ENCODE results near the gene CACNG6. TPM values are rescaled to one million over a fixed set of nuclear protein-coding genes. Genes with fewer than 3 reads are reported as not detected.

Gene CACNG6
- total and polyA plus RNA-seq, 10 of the 15 experiments (the other 5 are each of a cell fraction or from before 2014, with no cell fraction given), result 0.07 TPM; not detected in 9

GRCh38 chr19:53992211-53992610 lies 774 bp downstream of the CACNG6 start:
- H3K4me3 ChIP-seq, result no peak overlapping the region
- no peaks in the 10 kb centered on the region; the same call in 2 of the 3 replicates for H3K9me3 ChIP-seq (replicated peaks; ENCODE audit: control insufficient read depth, insufficient read depth, low read length)
- no peaks in the 10 kb centered on the region for H3K79me2 ChIP-seq (ENCODE audit: control insufficient read depth, insufficient read depth, low read length)
- 50% methylated on average over 9 of the region's 9 CpGs for WGBS (ENCODE audit: insufficient coverage, insufficient replicate concordance, low lambda C conversion rate, missing lambda C conversion rate)
- H3K4me2 ChIP-seq (ENCODE audit: control insufficient read depth, insufficient read depth), result no peak overlapping the region
- no peaks in the 10 kb centered on the region for H3K4me1 ChIP-seq (ENCODE audit: control insufficient read depth, insufficient read depth, low read length)
- H3K27me3 ChIP-seq (replicated peaks in 1 of 2; ENCODE audit: control insufficient read depth in 2 of 2, insufficient read depth in 2 of 2, low read length in 1 of 2), result no peaks in the 10 kb centered on the region
- ATAC-seq (no peak), FAIRE-seq (no peak), DNase-seq (ENCODE audit: low read depth, low spot score) (no peak)
- H3K27ac ChIP-seq (ENCODE audit: control insufficient read depth, insufficient read depth), result no peak overlapping the region
- intact Hi-C loops (cut with micrococcal nuclease; ENCODE audit: unreplicated experiment), result no loop called here
- no peaks in the 10 kb centered on the region for H4K20me1 ChIP-seq (ENCODE audit: control insufficient read depth, insufficient read depth)
- SMC1A ChIA-PET (ENCODE audit: uncharacterized antibody, unreplicated experiment), result no interaction called here
- POLR2A ChIA-PET, result no interaction called here
- no peak overlapping the region for H2AFZ ChIP-seq (ENCODE audit: control insufficient read depth, low read depth, low read length)
- CTCF ChIA-PET, result no interaction called here
- in situ Hi-C loops (cut with MboI), result no loop called here
- H3K36me3 ChIP-seq (ENCODE audit: control insufficient read depth in 2 of 2, insufficient read depth in 2 of 2, low read length in 1 of 2), result no peaks in the 10 kb centered on the region
- no TSS peak for BruUV-seq (replicated peaks)
- RAD21 ChIA-PET (ENCODE audit: unreplicated experiment), result no interaction called here
- no peak overlapping the region for H3K9ac ChIP-seq (ENCODE audit: control insufficient read depth, insufficient read depth, low read length)
- TF ChIP-seq ESRRA (IDR thresholded peaks at IDR 0.05; ENCODE audit: low read length), result no peak
- no peak for TF ChIP-seq MTA2 (IDR thresholded peaks at IDR 0.05; ENCODE audit: low read depth)
- no peak for TF ChIP-seq PKNOX1 (IDR thresholded peaks at IDR 0.05)
- no peak for TF ChIP-seq MYC (IDR thresholded peaks at IDR 0.05; ENCODE audit: insufficient read depth, insufficient read length, insufficient replicate concordance, low read length, severe bottlenecking)
- TF ChIP-seq CHD2 (IDR thresholded peaks at IDR 0.05; ENCODE audit: borderline replicate concordance, low read depth, low read length), result no peak
- no peak for TF ChIP-seq STAT1 (conservative IDR thresholded peaks at IDR 0.05)
- no peak for TF ChIP-seq NFYB (IDR thresholded peaks at IDR 0.05; ENCODE audit: insufficient read depth, low read depth, low read length)
- no peak for TF ChIP-seq BMI1 (IDR thresholded peaks at IDR 0.05; ENCODE audit: borderline replicate concordance)
- TF ChIP-seq TCF7 (IDR thresholded peaks at IDR 0.05; ENCODE audit: borderline replicate concordance), result no peak
- TF ChIP-seq SP1 (IDR thresholded peaks at IDR 0.05; ENCODE audit: low read depth, low read length), result no peak
- no peak for TF ChIP-seq ZBTB4 (CRISPR knock-in tag; IDR thresholded peaks at IDR 0.05)
- TF ChIP-seq FOXM1 (IDR thresholded peaks at IDR 0.05; ENCODE audit: low read depth, low read length), result no peak
- TF ChIP-seq RCOR1 (conservative IDR thresholded peaks at IDR 0.05; ENCODE audit: low read depth, low read length), result no peak
- no peak for TF ChIP-seq DPF2 (IDR thresholded peaks at IDR 0.05)
- no peak for TF ChIP-seq CEBPZ (IDR thresholded peaks at IDR 0.05; ENCODE audit: low read depth, low read length)
- TF ChIP-seq CBX5 (IDR thresholded peaks at IDR 0.05; ENCODE audit: low read depth), result no peak
- TF ChIP-seq ZZZ3 (IDR thresholded peaks at IDR 0.05; ENCODE audit: control insufficient read depth, insufficient read length, low read depth), result no peak
- no peak for TF ChIP-seq HDAC2 (IDR thresholded peaks at IDR 0.05)
